ENCODE measurements around the gene PLA1A.

- TF ChIP-seq CTCF (IDR thresholded peaks at IDR 0.05) (no peak), EZH2 (IDR thresholded peaks at IDR 0.05; ENCODE audit: borderline replicate concordance, insufficient read depth, low read depth, low read length, poor library complexity, severe bottlenecking) (no peak)
Measured at GRCh38 chr3:119571230-119571629, 26.5 kb upstream of the PLA1A start.
